Heart left ventricle (tissue), 13 donors: ENCODE results near the gene NIPBL.

Experiments
- CTCF ChIP-seq, 12 donors: fragments of 200-600 bp; sonication (generic) in 4 of 12; IDR thresholded peaks; one replicate each; pipeline versions ENCODE4 v1.5.0 to v1.8.0; 2018 to 2022; ENCODE audit warnings: antibody characterized with exemption in 12 of 12, mild to moderate bottlenecking in 5 of 12
- POLR2A ChIP-seq, 2 donors: fragments of 450-650 bp; IDR thresholded peaks; one replicate each; pipeline ENCODE4 v1.6.1; 2017; ENCODE audit warnings: antibody characterized with exemption in 2 of 2, mild to moderate bottlenecking in 2 of 2, moderate library complexity in 2 of 2
- donor health status: ischemic (EF 13 %, LVEDD 7.1; RV severe dilation, severe dysfunction).
- donor health status: DM: no; HTN: yes; CAD: no.
- donor health status: DM: no; HTN: no; CAD: no.
- donor health status: ischemic (EF 25% LVEDD 6.9; RV normal size, moderate dysfunction).
- donor health status: ischemic (EF 25% LVEDD 5.7; RV mildly dilated, moderate dysfunction).
- donor health status: ischemic (EF 35%, LVEDD 5.7; RV mildly dilated, moderate dysfunction).
- donor health status: nonischemic (EF 11% LVEDD 7.7; RV severe dilation, severe dysfunction).
- donor health status: DM: yes; HTN: yes; CAD: no.
- donor health status: PGD.
- donor health status: ischemic (EF 29% LVEDD 5.4; RV normal size, mild dysfunction).
- donor health status: nonischemic (EF 23%, LVEDD 6.1; RV moderate dilation, normal function).

GRCh38 chr5:37045703-37046102 lies 169.1 kb downstream of the NIPBL start:
- TF ChIP-seq POLR2A (IDR thresholded peaks at IDR 0.05), result no peak
- no peak for TF ChIP-seq CTCF (IDR thresholded peaks at IDR 0.05)
